Smooth muscle cell (in vitro differentiated cells): ENCODE measurements around the gene NBEA. TPM values are rescaled to one million over a fixed set of nuclear protein-coding genes. Genes with fewer than 3 reads are reported as not detected.

Source experiments
- DNase-seq: peaks from one replicate; lab custom pipeline; 2025; ENCODE audit not compliant: unreplicated experiment; lab: John Stamatoyannopoulos, UW
- H2AFZ ChIP-seq: fragments of 200-600 bp; sonication (generic); 2 replicates; pipeline ENCODE4 v1.6.0; 2016; ENCODE audit warnings: antibody characterized with exemption, low read depth, mild to moderate bottlenecking
- H3F3A ChIP-seq: fragments of 200-600 bp; sonication (generic); 2 replicates; pipeline ENCODE4 v1.6.0; 2017; ENCODE audit warnings: antibody characterized with exemption, low read depth
- H3K27ac ChIP-seq: fragments of 200-600 bp; sonication (generic); 2 replicates; pipeline ENCODE4 v1.5.1; 2016; ENCODE audit warnings: low read depth, mild to moderate bottlenecking
- H3K27me3 ChIP-seq: fragments of 200-600 bp; sonication (generic); 2 replicates; pipeline ENCODE4 v1.6.1; 2016; ENCODE audit warnings: low read depth, mild to moderate bottlenecking
- H3K36me3 ChIP-seq: fragments of 200-600 bp; sonication (generic); 2 replicates; pipeline ENCODE4 v1.5.1; 2016; ENCODE audit warnings: low read depth
- H3K4me1 ChIP-seq: fragments of 200-600 bp; sonication (generic); 2 replicates; pipeline ENCODE4 v1.5.1; 2016; ENCODE audit warnings: low read depth
- H3K4me2 ChIP-seq: fragments of 200-600 bp; sonication (generic); 2 replicates; pipeline ENCODE4 v1.6.0; 2016; ENCODE audit warnings: mild to moderate bottlenecking
- H3K4me3 ChIP-seq: fragments of 200-600 bp; sonication (generic); 2 replicates; pipeline ENCODE4 v1.5.1; 2016; ENCODE audit warnings: mild to moderate bottlenecking
- H3K79me2 ChIP-seq: fragments of 200-600 bp; sonication (generic); 2 replicates; pipeline ENCODE4 v1.6.0; 2016; ENCODE audit warnings: low read depth, mild to moderate bottlenecking
- H3K9ac ChIP-seq: fragments of 200-600 bp; sonication (generic); 2 replicates; pipeline ENCODE4 v1.6.0; 2016; ENCODE audit warnings: low read depth
- H3K9me3 ChIP-seq: fragments of 200-600 bp; sonication (generic); replicated peaks from 2 replicates; pipeline ENCODE4 v1.5.1; 2016; ENCODE audit warnings: low read depth
- H4K20me1 ChIP-seq: fragments of 200-600 bp; sonication (generic); 2 replicates; pipeline ENCODE4 v1.6.0; 2016; ENCODE audit warnings: low read depth
- CTCF ChIP-seq: fragments of 200-600 bp; sonication (generic); IDR thresholded peaks from 2 replicates; pipeline ENCODE4 v1.5.1; 2017; ENCODE audit warnings: borderline replicate concordance, mild to moderate bottlenecking, antibody characterized with exemption; ENCODE audit not compliant: insufficient read depth, poor library complexity, severe bottlenecking
- WGBS: methylation state at CpG from one replicate; pipeline ENCODE4 v1.1.7; 2016; ENCODE audit warnings: low lambda C conversion rate; 5-methylcytosine and 5-hydroxymethylcytosine counted together
- polyA plus RNA-seq: library from polyadenylated mRNA; unstranded; fragments of >200 nt; fragmentation: Nextera tagmentation; extraction: Ambion mirVana; gene quantifications from 2 replicates; pipeline ENCODE4 v1.2.1, GENCODE V29; 2016
- total RNA-seq: library from RNA; depleted of rRNA; stranded (reverse); fragments of >200 nt; gene quantifications from 2 replicates; pipeline ENCODE4 v1.2.3, GENCODE V29; 2014

Gene NBEA
- total and polyA plus RNA-seq, 2 experiments from 2014 or later = 3.6 to 11.7 TPM

DNA sequence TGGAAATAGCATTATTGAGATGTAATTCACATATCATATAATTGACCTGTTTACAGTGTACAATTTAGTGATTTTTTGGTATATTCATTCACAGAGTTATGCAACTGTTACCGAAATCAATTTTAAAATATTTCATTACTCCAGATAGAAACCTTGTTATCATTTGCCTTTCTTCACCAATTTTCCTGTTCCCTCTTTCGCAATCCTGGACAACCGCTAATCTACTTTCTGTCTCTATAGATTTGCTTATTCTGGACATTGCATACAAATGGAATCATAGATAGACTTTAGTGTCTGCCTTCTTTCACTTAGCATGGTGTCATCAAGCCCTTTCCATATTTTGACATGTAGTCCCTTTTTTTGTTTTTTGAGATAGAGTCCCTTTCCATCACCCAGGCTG is 515.2 kb downstream of the NBEA start:
- H3K36me3 ChIP-seq = no peaks in the 10 kb centered on the region
- no peak overlapping the region for H3K4me2 ChIP-seq
- no peak for TF ChIP-seq CTCF
- H3F3A ChIP-seq = no peaks in the 10 kb centered on the region
- no peak overlapping the region for H3K27ac ChIP-seq
- no peaks in the 10 kb centered on the region for H3K27me3 ChIP-seq
- H3K4me3 ChIP-seq = no peak overlapping the region
- H4K20me1 ChIP-seq = no peaks in the 10 kb centered on the region
- 99% methylated on average over 3 of the region's 3 CpGs for WGBS
- no peak for DNase-seq
- no peak overlapping the region for H2AFZ ChIP-seq
- no peak overlapping the region for H3K9ac ChIP-seq
- no peaks in the 10 kb centered on the region for H3K79me2 ChIP-seq
- no peaks in the 10 kb centered on the region for H3K9me3 ChIP-seq
- no peaks in the 10 kb centered on the region for H3K4me1 ChIP-seq

- Histone ChIP-seq H3K36me3 (no peaks in the 10 kb centered on the region), H2AFZ (no peak overlapping the region), H3K4me1 (no peaks in the 10 kb centered on the region), H3K4me3 (no peak overlapping the region), H3K9ac (no peak overlapping the region), H3K79me2 (no peaks in the 10 kb centered on the region), H4K20me1 (no peaks in the 10 kb centered on the region), H3K27me3 (no peaks in the 10 kb centered on the region), H3K4me2 (peak overlapping the region; percentile 13), H3K9me3 (no peaks in the 10 kb centered on the region), H3K27ac (no peak overlapping the region), H3F3A (no peaks in the 10 kb centered on the region)
- 92% methylated on average over 2 of the region's 2 CpGs for WGBS
- no peak for DNase-seq
- TF ChIP-seq CTCF = no peak
Measured at GRCh38 chr13:35460061-35460460, 518.0 kb downstream of the NBEA start.

- Histone ChIP-seq H3K4me3 (no peak overlapping the region), H4K20me1 (peaks cover 8% of the 10 kb centered on the region), H3F3A (no peaks in the 10 kb centered on the region), H3K27ac (no peak overlapping the region), H3K9me3 (no peaks in the 10 kb centered on the region), H3K4me2 (no peak overlapping the region), H3K9ac (no peak overlapping the region), H3K36me3 (no peaks in the 10 kb centered on the region), H3K4me1 (peaks cover 11% of the 10 kb centered on the region), H3K27me3 (peaks cover 30% of the 10 kb centered on the region), H3K79me2 (no peaks in the 10 kb centered on the region), H2AFZ (no peak overlapping the region)
- TF ChIP-seq CTCF = no peak
- WGBS = 98% methylated on average over 3 of the region's 3 CpGs
- DNase-seq = no peak
Measured at GRCh38 chr13:35465371-35465770, 523.3 kb downstream of the NBEA start.

DNA sequence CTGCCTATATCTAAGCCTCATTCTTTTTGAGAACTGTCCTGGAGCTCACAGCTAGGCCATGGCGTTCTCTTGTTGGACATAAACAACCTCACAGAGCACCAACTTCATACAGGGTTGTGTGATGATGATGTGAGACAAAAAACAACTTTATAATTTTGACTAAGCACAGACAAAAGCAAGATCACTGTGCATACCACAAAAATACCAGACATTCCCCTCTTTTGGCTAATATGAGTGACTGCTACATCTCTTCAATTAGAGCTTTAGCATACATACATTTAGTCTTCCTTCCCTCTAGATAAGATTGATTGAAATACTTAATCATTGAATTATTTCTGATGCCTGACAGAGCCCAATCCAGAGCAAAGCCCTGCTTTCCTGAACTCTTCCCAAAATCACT is 526.1 kb downstream of the NBEA start:
- Histone ChIP-seq H3F3A (no peaks in the 10 kb centered on the region), H3K36me3 (no peaks in the 10 kb centered on the region), H3K79me2 (no peaks in the 10 kb centered on the region), H2AFZ (no peak overlapping the region), H3K9ac (no peak overlapping the region), H3K4me2 (no peak overlapping the region), H3K9me3 (no peaks in the 10 kb centered on the region), H3K4me3 (no peak overlapping the region), H3K27me3 (peaks cover 58% of the 10 kb centered on the region), H3K4me1 (peaks cover 23% of the 10 kb centered on the region), H4K20me1 (peaks cover 33% of the 10 kb centered on the region), H3K27ac (no peak overlapping the region)
- WGBS = 94% methylated on average over 1 of the region's 1 CpG
- TF ChIP-seq CTCF = no peak
- no peak for DNase-seq
